GM12865 (cell line): Measurements from ENCODE around the gene AP3B1.

ENCODE experiments used
- DNase-seq: peaks from one replicate; pipeline ENCODE4 v3.0.0; 2010; ENCODE audit warnings: low read depth
- H3K4me3 ChIP-seq: 2 replicates; pipeline ENCODE4 v1.5.1; 2011; ENCODE audit warnings: mild to moderate bottlenecking, low read depth, low read length, control low read depth
- CTCF ChIP-seq: IDR thresholded peaks from 2 replicates; pipeline ENCODE4 v1.5.1; 2011; ENCODE audit warnings: low read length, control low read depth, low read depth, inconsistent platforms; ENCODE audit not compliant: insufficient read depth; ENCODE audit errors: missing control alignments

The AP3B1 gene

GRCh38 chr5:78251663-78252284 is 42.7 kb downstream of the AP3B1 start:
- no peak for DNase-seq
- no peak overlapping the region for H3K4me3 ChIP-seq
- no peak for TF ChIP-seq CTCF

- H3K4me3 ChIP-seq = no peak overlapping the region
- TF ChIP-seq CTCF = no peak
- no peak for DNase-seq
Observed at GRCh38 chr5:78245136-78245535, 49.4 kb downstream of the AP3B1 start.

- TF ChIP-seq CTCF = no peak
- no peak for DNase-seq
- no peak overlapping the region for H3K4me3 ChIP-seq
Observed at GRCh38 chr5:78243639-78244038, 50.9 kb downstream of the AP3B1 start.

GRCh38 chr5:78243091-78243490 is 51.4 kb downstream of the AP3B1 start:
- H3K4me3 ChIP-seq = no peak overlapping the region
- no peak for TF ChIP-seq CTCF
- no peak for DNase-seq

GRCh38 chr5:78242001-78242400 is 52.5 kb downstream of the AP3B1 start:
- DNase-seq = no peak
- no peak for TF ChIP-seq CTCF

GRCh38 chr5:78237911-78238310 is 56.6 kb downstream of the AP3B1 start:
- no peak for DNase-seq
- no peak for TF ChIP-seq CTCF
- no peak overlapping the region for H3K4me3 ChIP-seq

More at GRCh38 chr5:78242001-78242400, 52.5 kb downstream of the AP3B1 start:
- H3K4me3 ChIP-seq = no peak overlapping the region

GRCh38 chr5:78236046-78236445 is 58.5 kb downstream of the AP3B1 start:
- DNase-seq = no peak
- TF ChIP-seq CTCF = no peak

More at GRCh38 chr5:78236046-78236445, 58.5 kb downstream of the AP3B1 start:
- no peak overlapping the region for H3K4me3 ChIP-seq
